T-helper 2 cell treated with Interferon-gamma antibody and Interleukin-4, amounts not matched to agents 100 ng/mL and 5 ng/mL, for 36 hours (primary cell): ENCODE data around the gene GATA5. TPM values are rescaled to one million over a fixed set of nuclear protein-coding genes. Genes with fewer than 3 reads are reported as not detected.

Experiments
- intact Hi-C: fragments of 100-400 bp; cut with micrococcal nuclease; formaldehyde crosslinking; loops from one replicate; pipeline ENCODE4 v1.15.1; 2023
- total RNA-seq: library from RNA; stranded (reverse); gene quantifications from 2 replicates; pipeline ENCODE4 v1.2.3, GENCODE V29; 2022

GATA5 gene
- total RNA-seq, 1 donor from 2014 or later: not detected

- intact Hi-C loops: no loop called here
Observed at GRCh38 chr20:62418709-62419487, 56.9 kb downstream of the GATA5 start.

- intact Hi-C loops: no loop called here
Observed at GRCh38 chr20:62417981-62418708, 57.6 kb downstream of the GATA5 start.

- intact Hi-C loops: no loop called here
Observed at GRCh38 chr20:62416651-62417637, 58.9 kb downstream of the GATA5 start.

GRCh38 chr20:62415354-62416111 is 60.3 kb downstream of the GATA5 start:
- intact Hi-C loops: no loop called here

GRCh38 chr20:62413896-62414481 is 61.8 kb downstream of the GATA5 start:
- intact Hi-C loops: no loop called here

Other genes starting within 250 kb of the GATA5 start
- gene OSBPL2, start 237.5 kb downstream of the GATA5 start, total RNA-seq: 27.2 TPM in 2 replicates
- 109 and 114 TPM in 2 replicates for gene ADRM1, start 173.0 kb downstream of the GATA5 start, total RNA-seq
- gene LAMA5, start 108.7 kb downstream of the GATA5 start, total RNA-seq: 0.70 and 0.77 TPM in 2 replicates
- gene RPS21, start 88.9 kb downstream of the GATA5 start, total RNA-seq: 1,960 and 1,982 TPM in 2 replicates
- gene CABLES2, start 68.7 kb downstream of the GATA5 start, total RNA-seq: 21.9 and 22.0 TPM in 2 replicates
- gene RBBP8NL, start 48.5 kb downstream of the GATA5 start, total RNA-seq: not detected in 2 replicates
- gene SLCO4A1, start 166.5 kb upstream of the GATA5 start, total RNA-seq: 57.2 and 58.0 TPM in 2 replicates
- gene NTSR1, start 232.8 kb upstream of the GATA5 start, total RNA-seq: 0.23 and 0.34 TPM in 2 replicates